ENCODE data around the gene BCL11A. TPM values are rescaled to one million over a fixed set of nuclear protein-coding genes. Genes with fewer than 3 reads are reported as not detected.

Gene BCL11A
- total RNA-seq, 1 donor from 2014 or later = 0.67 TPM

DNA sequence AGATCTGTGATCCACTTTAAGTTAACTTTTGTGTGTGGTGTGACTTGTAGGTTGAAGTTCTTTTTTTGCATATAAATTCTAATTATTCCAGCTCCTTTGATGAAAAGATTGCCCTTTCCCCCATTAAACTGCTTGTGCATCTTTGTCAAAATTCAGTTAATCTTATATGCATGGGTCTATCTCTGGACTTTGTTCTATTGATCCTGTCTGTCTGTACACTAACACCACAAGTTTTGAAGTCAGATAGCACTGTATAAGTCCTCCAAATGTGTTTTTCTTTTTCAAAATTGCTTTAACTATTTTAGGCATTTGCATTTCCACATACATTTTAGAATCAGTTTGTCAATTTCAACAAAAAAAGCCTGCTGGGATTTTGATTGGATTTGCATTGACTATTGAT is 137.6 kb downstream of the BCL11A start:
- no peaks in the 10 kb centered on the region for H3F3A ChIP-seq (ENCODE audit: low read depth)
- H3K79me2 ChIP-seq (ENCODE audit: low read depth) = no peaks in the 10 kb centered on the region
- H3K36me3 ChIP-seq = no peaks in the 10 kb centered on the region
- no peaks in the 10 kb centered on the region for H3K9me3 ChIP-seq (ENCODE audit: low read depth)
- no peak overlapping the region for H3K4me3 ChIP-seq
- H3K36me3 Mint-ChIP-seq = no peaks in the 10 kb centered on the region
- no peak overlapping the region for H2AFZ ChIP-seq (replicated peaks)
- H3K9ac ChIP-seq = no peak overlapping the region
- H3K9me3 Mint-ChIP-seq = peaks cover 5% of the 10 kb centered on the region
- H3K27ac Mint-ChIP-seq = no peak overlapping the region
- H4K20me1 ChIP-seq (ENCODE audit: low read depth) = no peaks in the 10 kb centered on the region
- H3K4me2 ChIP-seq = no peak overlapping the region
- peaks cover 5% of the 10 kb centered on the region for H3K4me1 ChIP-seq
- no peak for DNase-seq (ENCODE audit: low spot score)
- no peak overlapping the region for H3K4me3 Mint-ChIP-seq
- TF ChIP-seq CTCF (IDR thresholded peaks at IDR 0.05) (no peak), EZH2phosphoT487 (IDR thresholded peaks at IDR 0.05) (no peak), EZH2 (IDR thresholded peaks at IDR 0.05) (no peak)
- H3K27ac ChIP-seq = no peak overlapping the region
- H3K27me3 ChIP-seq = peaks cover 14% of the 10 kb centered on the region
- peaks cover 8% of the 10 kb centered on the region for H3K27me3 Mint-ChIP-seq (ENCODE audit: insufficient read depth, low read depth)
- H3K4me1 Mint-ChIP-seq = peaks cover 9% of the 10 kb centered on the region

- TF ChIP-seq CTCF (IDR thresholded peaks at IDR 0.05) = no peak
- no peak for TF ChIP-seq EZH2 (IDR thresholded peaks at IDR 0.05)
- TF ChIP-seq EZH2phosphoT487 (IDR thresholded peaks at IDR 0.05) = no peak
- Histone ChIP-seq H3K4me2 (no peak overlapping the region), H3K79me2 (ENCODE audit: low read depth) (no peaks in the 10 kb centered on the region), H3F3A (ENCODE audit: low read depth) (no peaks in the 10 kb centered on the region), H2AFZ (replicated peaks) (no peak overlapping the region), H3K4me3 (no peak overlapping the region), H3K27ac (no peak overlapping the region), H3K36me3 (no peaks in the 10 kb centered on the region), H4K20me1 (ENCODE audit: low read depth) (no peaks in the 10 kb centered on the region), H3K27me3 (peaks cover 19% of the 10 kb centered on the region), H3K4me1 (peaks cover 5% of the 10 kb centered on the region), H3K9ac (no peak overlapping the region), H3K9me3 (ENCODE audit: low read depth) (no peaks in the 10 kb centered on the region)
- Mint-ChIP-seq H3K36me3 (no peaks in the 10 kb centered on the region), H3K27ac (no peak overlapping the region), H3K9me3 (peaks cover 5% of the 10 kb centered on the region), H3K4me3 (no peak overlapping the region), H3K27me3 (ENCODE audit: insufficient read depth, low read depth) (peaks cover 8% of the 10 kb centered on the region), H3K4me1 (peaks cover 19% of the 10 kb centered on the region)
- DNase-seq (ENCODE audit: low spot score) = no peak
These were observed 138.8 kb downstream of the BCL11A start for GRCh38 chr2:60414495-60415138.

- Mint-ChIP-seq H3K9me3 (peaks cover 5% of the 10 kb centered on the region), H3K27me3 (ENCODE audit: insufficient read depth, low read depth) (peaks cover 8% of the 10 kb centered on the region), H3K27ac (no peak overlapping the region), H3K4me1 (peaks cover 19% of the 10 kb centered on the region), H3K4me3 (no peak overlapping the region), H3K36me3 (no peaks in the 10 kb centered on the region)
- no peak overlapping the region for H2AFZ ChIP-seq (replicated peaks)
- no peaks in the 10 kb centered on the region for H3K9me3 ChIP-seq (ENCODE audit: low read depth)
- no peak overlapping the region for H3K27ac ChIP-seq
- H3K4me1 ChIP-seq = peaks cover 5% of the 10 kb centered on the region
- H3K4me2 ChIP-seq = no peak overlapping the region
- no peaks in the 10 kb centered on the region for H3K36me3 ChIP-seq
- peaks cover 19% of the 10 kb centered on the region for H3K27me3 ChIP-seq
- DNase-seq (ENCODE audit: low spot score) = no peak
- no peaks in the 10 kb centered on the region for H3F3A ChIP-seq (ENCODE audit: low read depth)
- H3K9ac ChIP-seq = no peak overlapping the region
- H3K4me3 ChIP-seq = no peak overlapping the region
- H3K79me2 ChIP-seq (ENCODE audit: low read depth) = no peaks in the 10 kb centered on the region
- TF ChIP-seq EZH2phosphoT487 (IDR thresholded peaks at IDR 0.05) (no peak), CTCF (IDR thresholded peaks at IDR 0.05) (no peak), EZH2 (IDR thresholded peaks at IDR 0.05) (no peak)
- H4K20me1 ChIP-seq (ENCODE audit: low read depth) = no peaks in the 10 kb centered on the region
These were observed 139.7 kb downstream of the BCL11A start for GRCh38 chr2:60413814-60414168.

All from neural progenitor cell (in vitro differentiated cells).